Measurements from ENCODE around the gene BMAL1. TPM values are rescaled to one million over a fixed set of nuclear protein-coding genes. Genes with fewer than 3 reads are reported as not detected.

BMAL1 gene
- polyA plus RNA-seq, 3 donors, result 10.2 to 43.4 (median 11.5) TPM

GRCh38 chr11:13276832-13277767 is 490 bp upstream of the BMAL1 start:
- Mint-ChIP-seq H3K27ac (peak overlapping the region; percentile 31 to 85 (median 68)), H3K36me3 (peaks cover 18 to 26% of the 10 kb centered on the region in 2 donors), H3K9me3 (peaks cover 0 to 13% (median 0%) of the 10 kb centered on the region in 7 donors), H3K4me3 (peak overlapping the region; percentile 98 to 99), H3K27me3 (ENCODE audit: low read depth in 3 of 3) (peaks cover 56 to 68% (median 64%) of the 10 kb centered on the region in 3 donors), H3K4me1 (peaks cover 44% of the 10 kb centered on the region)
- H3K27me3 ChIP-seq (ENCODE audit: control insufficient read depth in 2 of 2, insufficient read depth in 2 of 2, low read length in 2 of 2), result peaks cover 33 to 53% of the 10 kb centered on the region in 2 donors
- intact Hi-C loops (cut with micrococcal nuclease), result loop anchor here (10.0 kb wide), 1 partner anchor 188 kb away; the partner anchor contains the start of gene BTBD10 (in 2 of the 2)
- H3K9ac ChIP-seq (ENCODE audit: insufficient read depth, low read length, poor library complexity, severe bottlenecking), result peak overlapping the region; percentile 97
- peaks cover 0 to 3% of the 10 kb centered on the region in 2 donors for H3K36me3 ChIP-seq (replicated peaks in 1 of 2; ENCODE audit: control insufficient read depth in 1 of 2, insufficient read depth in 2 of 2, low read length in 2 of 2)
- H3K27ac ChIP-seq (ENCODE audit: low read depth in 1 of 2, low read length in 2 of 2), result peak overlapping the region in 1 of 2 donors; percentile 86
- DNase-seq, result peak; percentile 95 to 98 (median 97)
- no peak for TF ChIP-seq CTCF (IDR thresholded peaks at IDR 0.05)
- no peaks in the 10 kb centered on the region for H3K9me3 ChIP-seq (replicated peaks in 1 of 2; ENCODE audit: control insufficient read depth in 1 of 2, insufficient read depth in 1 of 2, low read length in 2 of 2)
- peaks cover 39% of the 10 kb centered on the region for H4K20me1 ChIP-seq (ENCODE audit: insufficient read depth, low read length)
- H3K4me2 ChIP-seq (replicated peaks; ENCODE audit: extremely low read depth, low read length, poor library complexity, severe bottlenecking), result peak overlapping the region; percentile 88
- peak overlapping the region; percentile 91 for H2AFZ ChIP-seq (ENCODE audit: insufficient read depth, low read depth, low read length, poor library complexity, severe bottlenecking)
- H3K4me3 ChIP-seq (replicated peaks in 1 of 3; ENCODE audit: low read depth in 2 of 3, low read length in 3 of 3), result peak overlapping the region; percentile 62 to 85 (median 80)
- 0% methylated on average over 62 of the region's 72 CpGs for WGBS (ENCODE audit: insufficient coverage)
- peaks cover 42% of the 10 kb centered on the region for H3K79me2 ChIP-seq (ENCODE audit: insufficient read depth, low read length)
- H3K4me1 ChIP-seq (ENCODE audit: control insufficient read depth in 1 of 2, insufficient read depth in 2 of 2, low read length in 2 of 2), result peaks cover 28 to 41% of the 10 kb centered on the region in 2 donors

Data from CD14-positive monocyte (primary cell).